NOMO-1 treated with DMSO at 0.1 percent for 48 hours (cell line): ENCODE results near the gene TOMM20.

Source experiments
- DNase-seq: peaks from one replicate; lab custom pipeline; 2025; ENCODE audit not compliant: unreplicated experiment; lab: John Stamatoyannopoulos, UW

The TOMM20 gene

GRCh38 chr1:235136111-235136510 lies 7.5 kb upstream of the TOMM20 start:
- no peak for DNase-seq

GRCh38 chr1:235134171-235134570 lies 5.5 kb upstream of the TOMM20 start:
- no peak for DNase-seq

GRCh38 chr1:235133086-235133485 lies 4.4 kb upstream of the TOMM20 start:
- DNase-seq = no peak

- no peak for DNase-seq
Observed at GRCh38 chr1:235131961-235132360, 3.3 kb upstream of the TOMM20 start.

- no peak for DNase-seq
Observed at GRCh38 chr1:235130766-235131270, 2.2 kb upstream of the TOMM20 start.

- DNase-seq = no peak
Observed at GRCh38 chr1:235129774-235130570, 1.3 kb upstream of the TOMM20 start.

- peak; percentile 6 for DNase-seq
Observed at GRCh38 chr1:235127732-235128455, 743 bp downstream of the TOMM20 start.

- no peak for DNase-seq
Observed at GRCh38 chr1:235127203-235127602, 1.4 kb downstream of the TOMM20 start.

- no peak for DNase-seq
Observed at GRCh38 chr1:235124665-235125064, 4.0 kb downstream of the TOMM20 start.

GRCh38 chr1:235124111-235124510 lies 4.5 kb downstream of the TOMM20 start:
- DNase-seq = no peak

- no peak for DNase-seq
Observed at GRCh38 chr1:235122348-235122747, 6.3 kb downstream of the TOMM20 start.

GRCh38 chr1:235113183-235113917 lies 15.3 kb downstream of the TOMM20 start:
- DNase-seq = no peak

GRCh38 chr1:235112297-235113182 lies 16.1 kb downstream of the TOMM20 start:
- DNase-seq = no peak

- DNase-seq = no peak
Observed at GRCh38 chr1:235111107-235111506, 17.5 kb downstream of the TOMM20 start.

- DNase-seq = no peak
Observed at GRCh38 chr1:235108876-235109275, 19.8 kb downstream of the TOMM20 start.

GRCh38 chr1:235108185-235108593 lies 20.4 kb downstream of the TOMM20 start:
- DNase-seq = no peak

- DNase-seq = no peak
Observed at GRCh38 chr1:235107368-235108184, 21.1 kb downstream of the TOMM20 start.

GRCh38 chr1:235106457-235106856 lies 22.2 kb downstream of the TOMM20 start:
- no peak for DNase-seq
